Activated CD4-positive, alpha-beta T cell treated with anti-CD3 and anti-CD28 coated beads for 36 hours (primary cell): ENCODE measurements around the gene ANKRD13C. TPM values are rescaled to one million over a fixed set of nuclear protein-coding genes. Genes with fewer than 3 reads are reported as not detected.

Experiments
- ATAC-seq: fragments of 200-7000 bp; cut with Tn5 transposase; one replicate; pipeline ENCODE4 v1.10.0; 2021; ENCODE audit warnings: mild to moderate bottlenecking, moderate library complexity
- CTCF ChIA-PET: fragments of 350-600 bp; sonication (Branson Sonifier 250); formaldehyde crosslinking; loops from one replicate; lab custom pipeline; 2021; ENCODE audit warnings: antibody characterized with exemption; lab: Charles Lee
- POLR2A ChIA-PET: fragments of 350-600 bp; sonication (Branson Sonifier 250); formaldehyde crosslinking; loops from one replicate; lab custom pipeline; 2021; ENCODE audit warnings: antibody characterized with exemption, inconsistent platforms; lab: Charles Lee
- DNase-seq: peaks from one replicate; pipeline ENCODE4 v3.0.0-alpha.2; 2020
- H3K27ac Mint-ChIP-seq: one replicate; pipeline ENCODE4 v1.8.0; 2021; ENCODE audit warnings: mixed read lengths
- H3K27me3 Mint-ChIP-seq: one replicate; pipeline ENCODE4 v1.8.0; 2021; ENCODE audit warnings: mixed read lengths
- H3K36me3 Mint-ChIP-seq: one replicate; pipeline ENCODE4 v1.8.0; 2021; ENCODE audit warnings: low read depth, mixed read lengths
- H3K4me1 Mint-ChIP-seq: one replicate; pipeline ENCODE4 v1.8.0; 2021; ENCODE audit warnings: mixed read lengths
- H3K4me3 Mint-ChIP-seq: one replicate; pipeline ENCODE4 v1.8.0; 2021; ENCODE audit warnings: mild to moderate bottlenecking, moderate library complexity, mixed read lengths
- H3K9me3 Mint-ChIP-seq: one replicate; pipeline ENCODE4 v1.8.0; 2021; ENCODE audit warnings: low read depth, mixed read lengths
- intact Hi-C, 2 experiments: fragments of 100-400 bp; cut with DNase I in 1 of 2; cut with micrococcal nuclease in 1 of 2; formaldehyde crosslinking; loops; one replicate each; pipeline versions ENCODE4 v1.14.2 to v1.15.1; 2022 to 2024; cut with DNase I, micrococcal nuclease
- total RNA-seq, 2 experiments: library from RNA; stranded (reverse); gene quantifications; one replicate each; pipeline ENCODE4 v1.2.3, GENCODE V29; 2021

ANKRD13C gene
- total RNA-seq, 2 experiments from 2014 or later: 13.9 TPM

DNA sequence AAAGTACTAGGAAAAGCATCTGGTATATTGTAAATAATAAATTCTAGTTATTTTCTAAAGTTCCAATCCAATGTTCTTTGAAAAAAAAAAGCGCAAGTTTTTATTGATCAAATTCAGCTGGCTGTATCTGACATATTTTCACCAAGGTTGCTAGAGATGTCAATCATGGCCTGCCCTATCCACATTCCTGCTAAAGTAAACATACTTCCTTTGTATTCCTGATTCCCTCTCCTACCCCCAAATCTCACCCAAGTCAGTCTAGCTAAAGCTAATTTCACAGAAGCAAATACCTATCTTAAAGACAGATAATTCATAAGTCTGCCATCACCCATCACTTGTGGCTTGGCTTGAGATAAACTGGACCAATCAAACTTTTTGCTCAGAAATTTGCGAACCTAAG, 21.3 kb downstream of the ANKRD13C start:
- ATAC-seq (no peak), DNase-seq (no peak)
- H3K4me3 Mint-ChIP-seq: no peak overlapping the region
- H3K27me3 Mint-ChIP-seq: no peaks in the 10 kb centered on the region
- POLR2A ChIA-PET: no interaction called here
- H3K4me1 Mint-ChIP-seq: peaks cover 18% of the 10 kb centered on the region
- no peak overlapping the region for H3K27ac Mint-ChIP-seq
- H3K9me3 Mint-ChIP-seq: no peaks in the 10 kb centered on the region
- H3K36me3 Mint-ChIP-seq: peaks cover 15% of the 10 kb centered on the region
- intact Hi-C loops: no loop called here
- CTCF ChIA-PET: no interaction called here

DNA sequence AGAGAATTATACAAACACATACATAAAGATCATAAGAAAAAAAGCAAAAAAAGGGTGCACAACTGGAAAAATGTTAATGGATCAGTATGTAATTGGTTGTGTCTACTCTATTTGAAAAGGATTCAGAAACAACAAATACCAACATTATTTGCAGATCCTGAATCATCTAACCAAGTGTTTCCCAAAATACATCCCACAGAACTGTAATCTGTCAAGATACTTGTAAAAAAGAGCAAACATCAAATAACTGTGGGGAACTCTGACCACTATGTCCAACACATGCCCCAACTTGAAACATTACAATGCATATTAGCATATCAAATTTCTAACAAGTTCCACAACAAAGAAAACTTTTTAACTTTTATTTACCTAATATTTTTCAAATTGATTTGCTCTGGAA, 22.6 kb downstream of the ANKRD13C start:
- ChIA-PET CTCF (no interaction called here), POLR2A (no interaction called here)
- no peaks in the 10 kb centered on the region for H3K9me3 Mint-ChIP-seq
- no peak overlapping the region for H3K4me3 Mint-ChIP-seq
- intact Hi-C loops: no loop called here
- peaks cover 25% of the 10 kb centered on the region for H3K4me1 Mint-ChIP-seq
- no peaks in the 10 kb centered on the region for H3K27me3 Mint-ChIP-seq
- DNase-seq: no peak
- no peak overlapping the region for H3K27ac Mint-ChIP-seq
- H3K36me3 Mint-ChIP-seq: peaks cover 12% of the 10 kb centered on the region
- no peak for ATAC-seq

DNA sequence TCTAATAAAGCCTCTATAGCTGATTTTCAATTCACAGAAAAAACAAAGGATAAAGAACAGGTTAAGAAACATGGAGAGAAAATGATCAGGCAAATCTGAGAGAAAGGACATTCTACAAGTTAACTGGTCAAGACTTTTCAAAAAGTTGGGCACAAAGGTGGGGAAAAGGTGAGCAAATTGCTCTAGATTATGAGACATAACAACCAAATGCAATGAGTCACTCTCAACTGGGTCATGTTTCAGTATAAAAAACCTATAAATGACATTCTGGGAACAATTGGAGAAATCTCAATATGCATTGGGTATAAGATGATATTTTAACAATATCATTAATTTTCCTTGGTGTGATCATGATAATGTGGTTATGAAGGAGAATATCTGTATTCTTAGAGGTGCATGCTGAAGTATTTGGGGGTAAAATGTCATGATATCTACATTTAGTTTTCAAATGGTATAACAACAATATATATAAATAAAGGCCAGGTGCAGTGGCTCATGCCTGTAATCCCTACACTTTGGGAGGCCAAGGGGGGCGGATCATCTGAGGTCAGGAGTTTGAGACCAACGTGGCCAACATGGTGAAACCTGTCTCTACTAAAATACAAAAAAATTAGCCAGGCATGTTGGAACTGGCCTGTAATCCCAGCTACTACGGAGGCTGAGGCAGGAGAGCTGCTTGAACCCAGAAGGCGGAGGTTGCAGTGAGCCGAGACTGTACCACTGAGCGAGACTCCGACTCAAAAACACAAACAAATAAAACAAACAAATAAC, 27.0 kb downstream of the ANKRD13C start:
- POLR2A ChIA-PET: no interaction called here
- peak; percentile 23 for ATAC-seq
- no peaks in the 10 kb centered on the region for H3K9me3 Mint-ChIP-seq
- peaks cover 18% of the 10 kb centered on the region for H3K4me1 Mint-ChIP-seq
- intact Hi-C loops: no loop called here
- no peaks in the 10 kb centered on the region for H3K27me3 Mint-ChIP-seq
- no peak for DNase-seq
- CTCF ChIA-PET: no interaction called here
- H3K27ac Mint-ChIP-seq: no peak overlapping the region
- H3K4me3 Mint-ChIP-seq: no peak overlapping the region
- H3K36me3 Mint-ChIP-seq: peaks cover 12% of the 10 kb centered on the region

DNA sequence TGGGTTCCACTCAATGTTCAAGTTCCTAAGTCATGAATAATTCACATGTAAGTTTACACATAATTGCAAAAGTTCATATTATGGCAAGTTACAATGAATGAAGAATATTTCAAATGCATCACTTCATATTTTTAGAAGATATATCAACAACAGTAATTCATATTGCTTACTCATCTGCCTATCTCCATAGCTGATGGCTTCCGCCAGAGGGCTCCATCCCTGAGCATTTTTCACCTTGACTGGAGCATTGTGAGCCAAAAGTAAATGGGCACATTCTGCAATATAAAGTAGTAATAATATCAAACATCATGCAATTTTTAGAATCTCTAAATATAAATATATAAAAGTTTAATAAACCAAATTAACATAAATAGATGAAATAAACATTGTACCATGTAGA, 29.8 kb downstream of the ANKRD13C start:
- intact Hi-C loops: no loop called here
- Mint-ChIP-seq H3K27me3 (no peaks in the 10 kb centered on the region), H3K36me3 (peaks cover 19% of the 10 kb centered on the region), H3K4me1 (peaks cover 10% of the 10 kb centered on the region), H3K9me3 (no peaks in the 10 kb centered on the region), H3K27ac (no peak overlapping the region), H3K4me3 (no peak overlapping the region)
- DNase-seq (no peak), ATAC-seq (no peak)
- ChIA-PET POLR2A (no interaction called here), CTCF (no interaction called here)

DNA sequence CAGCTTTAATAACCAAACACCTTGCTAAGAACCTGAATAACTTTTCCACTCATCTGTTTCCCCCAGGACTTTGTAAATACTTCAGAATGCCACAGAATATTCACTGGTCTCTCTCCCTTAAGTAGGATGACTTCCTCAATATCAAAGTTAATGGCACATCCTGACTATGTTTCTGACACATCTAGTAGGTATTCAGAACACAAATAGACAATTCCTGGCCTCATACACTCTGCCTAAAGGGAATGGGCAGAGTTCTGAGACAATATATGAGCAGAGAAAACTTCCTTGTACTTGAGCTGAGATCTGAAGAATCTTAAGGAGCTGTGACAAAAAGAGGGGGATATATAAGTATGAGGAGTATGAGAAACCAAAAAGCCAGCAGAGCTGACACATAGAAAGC, 34.8 kb downstream of the ANKRD13C start:
- H3K9me3 Mint-ChIP-seq: no peaks in the 10 kb centered on the region
- H3K4me3 Mint-ChIP-seq: no peak overlapping the region
- ATAC-seq: no peak
- no peak overlapping the region for H3K27ac Mint-ChIP-seq
- intact Hi-C loops: no loop called here
- DNase-seq: no peak
- ChIA-PET POLR2A (no interaction called here), CTCF (no interaction called here)
- peaks cover 22% of the 10 kb centered on the region for H3K36me3 Mint-ChIP-seq
- H3K27me3 Mint-ChIP-seq: no peaks in the 10 kb centered on the region
- peaks cover 10% of the 10 kb centered on the region for H3K4me1 Mint-ChIP-seq

DNA sequence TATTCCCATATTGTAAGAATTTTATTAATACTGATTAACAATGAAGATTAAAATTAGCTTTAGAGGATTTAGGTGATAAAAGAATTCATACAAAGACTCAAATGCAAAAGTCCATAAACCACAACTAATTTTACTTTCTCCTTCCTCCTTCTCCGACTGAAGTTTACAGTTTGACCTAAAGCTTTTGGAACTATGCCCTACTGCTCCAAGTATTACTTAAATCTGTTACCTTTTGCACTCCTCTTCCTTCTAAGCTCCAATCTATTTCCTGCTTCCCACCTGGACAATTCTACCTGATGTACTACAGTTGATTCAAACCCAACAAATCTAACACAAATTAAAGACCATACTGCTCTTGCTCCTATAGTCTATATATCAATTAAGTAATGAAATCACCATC, 36.3 kb downstream of the ANKRD13C start:
- H3K36me3 Mint-ChIP-seq: peaks cover 18% of the 10 kb centered on the region
- intact Hi-C loops: no loop called here
- ChIA-PET CTCF (interaction anchor here (1.2 kb wide), 1 partner anchor 41 kb away, joined by 3 read pairs; no protein-coding TSS in a partner anchor), POLR2A (no interaction called here)
- no peaks in the 10 kb centered on the region for H3K27me3 Mint-ChIP-seq
- DNase-seq: no peak
- H3K9me3 Mint-ChIP-seq: no peaks in the 10 kb centered on the region
- no peak for ATAC-seq
- H3K4me3 Mint-ChIP-seq: no peak overlapping the region
- peaks cover 10% of the 10 kb centered on the region for H3K4me1 Mint-ChIP-seq
- H3K27ac Mint-ChIP-seq: no peak overlapping the region

DNA sequence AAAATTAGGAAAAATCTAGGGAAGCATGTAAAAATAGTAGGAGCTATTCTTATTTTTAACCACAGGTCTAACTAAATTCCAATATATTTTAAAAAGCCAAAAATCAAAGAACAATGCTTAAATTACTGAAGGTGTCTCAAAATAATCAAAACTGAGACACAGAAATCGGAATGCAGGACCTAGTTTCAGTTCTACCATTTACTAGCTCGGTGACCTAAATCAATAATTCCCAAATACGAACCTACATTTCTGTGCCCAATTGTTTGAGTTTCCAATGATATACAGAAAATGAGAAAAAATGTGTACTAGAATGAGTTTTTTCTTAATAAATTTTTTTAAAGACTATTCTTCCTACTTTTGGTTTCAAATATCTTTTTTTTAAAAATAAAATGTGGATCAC, 37.4 kb downstream of the ANKRD13C start:
- no peak for ATAC-seq
- intact Hi-C loops: no loop called here
- ChIA-PET POLR2A (no interaction called here), CTCF (interaction anchor here (0.7 to 1.2 kb wide), 2 partner anchors 40 to 110 kb away, joined by 3 read pairs; no protein-coding TSS in a partner anchor)
- H3K27ac Mint-ChIP-seq: no peak overlapping the region
- H3K4me3 Mint-ChIP-seq: no peak overlapping the region
- H3K36me3 Mint-ChIP-seq: peaks cover 13% of the 10 kb centered on the region
- no peaks in the 10 kb centered on the region for H3K27me3 Mint-ChIP-seq
- no peak for DNase-seq
- peaks cover 10% of the 10 kb centered on the region for H3K4me1 Mint-ChIP-seq
- H3K9me3 Mint-ChIP-seq: no peaks in the 10 kb centered on the region

DNA sequence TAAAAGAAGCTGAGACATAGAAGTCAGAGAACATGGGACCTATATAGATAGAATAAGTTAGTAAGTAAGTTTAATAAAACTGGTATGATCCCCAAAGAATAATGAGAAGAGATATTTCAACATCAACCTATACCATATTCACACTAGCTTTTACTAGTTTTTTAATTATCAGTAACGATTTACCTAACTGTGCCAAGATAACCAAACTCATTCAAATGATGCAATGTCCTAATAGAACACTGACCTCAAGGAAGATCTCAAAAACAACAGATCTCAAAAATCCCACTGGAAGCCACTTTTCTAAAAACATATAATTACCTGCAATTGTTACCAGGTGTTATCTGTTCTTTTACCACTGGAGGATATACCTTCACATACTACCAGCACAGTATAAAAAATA, 38.7 kb downstream of the ANKRD13C start:
- CTCF ChIA-PET: no interaction called here
- ATAC-seq: no peak
- H3K27me3 Mint-ChIP-seq: no peaks in the 10 kb centered on the region
- H3K9me3 Mint-ChIP-seq: no peaks in the 10 kb centered on the region
- H3K4me3 Mint-ChIP-seq: no peak overlapping the region
- DNase-seq: no peak
- POLR2A ChIA-PET: no interaction called here
- peaks cover 10% of the 10 kb centered on the region for H3K4me1 Mint-ChIP-seq
- H3K36me3 Mint-ChIP-seq: peaks cover 7% of the 10 kb centered on the region
- no peak overlapping the region for H3K27ac Mint-ChIP-seq
- intact Hi-C loops: no loop called here

DNA sequence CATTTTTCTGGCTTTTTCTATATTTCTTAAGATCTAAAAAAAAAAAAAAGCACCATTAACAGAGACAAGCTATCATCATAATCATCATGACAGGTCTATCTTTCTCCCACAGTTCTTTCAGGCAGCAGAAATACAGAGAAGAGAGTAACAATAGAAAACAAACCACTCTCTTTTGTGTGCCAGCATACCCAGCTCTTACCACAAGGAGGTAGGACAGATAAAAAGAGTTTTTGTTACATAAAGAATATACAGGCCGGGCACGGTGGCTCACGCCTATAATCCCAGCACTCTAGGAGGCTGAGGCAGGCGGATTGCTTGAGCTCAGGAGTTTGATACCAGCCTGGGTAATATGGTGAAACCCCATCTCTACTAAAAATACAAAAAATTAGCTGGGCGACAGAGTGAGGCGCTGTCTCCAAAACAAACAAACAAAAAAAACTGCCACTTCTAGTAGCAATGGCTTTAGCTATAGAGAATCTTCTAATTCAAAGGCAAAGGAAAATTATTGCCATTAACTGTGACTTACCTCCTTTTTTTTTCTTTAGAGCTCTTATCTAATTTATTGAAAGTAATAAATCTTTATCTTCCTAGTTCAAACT, 39.7 kb downstream of the ANKRD13C start:
- peaks cover 9% of the 10 kb centered on the region for H3K4me1 Mint-ChIP-seq
- no peaks in the 10 kb centered on the region for H3K9me3 Mint-ChIP-seq
- H3K27ac Mint-ChIP-seq: no peak overlapping the region
- ATAC-seq (no peak), DNase-seq (no peak)
- no peaks in the 10 kb centered on the region for H3K27me3 Mint-ChIP-seq
- POLR2A ChIA-PET: no interaction called here
- intact Hi-C loops: no loop called here
- CTCF ChIA-PET: no interaction called here
- H3K36me3 Mint-ChIP-seq: peaks cover 6% of the 10 kb centered on the region
- H3K4me3 Mint-ChIP-seq: no peak overlapping the region

DNA sequence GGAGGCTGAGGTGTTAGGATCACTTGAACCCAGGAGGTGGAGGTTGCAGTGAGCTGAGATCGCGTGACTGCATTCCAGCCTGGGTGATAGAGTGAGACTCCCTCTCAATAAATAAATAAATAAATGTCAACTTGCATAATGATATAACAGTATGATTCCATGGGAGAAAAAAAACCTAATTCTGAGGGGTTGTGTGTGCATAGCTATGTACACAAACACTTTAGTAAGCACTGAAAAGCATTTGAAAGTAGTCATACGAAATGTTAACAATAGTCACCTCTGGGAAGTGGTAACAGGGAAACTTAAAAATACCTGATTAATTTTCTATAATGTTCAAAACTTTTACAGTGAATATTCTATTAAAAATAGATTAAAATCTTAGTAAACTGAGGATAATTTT, 43.2 kb downstream of the ANKRD13C start:
- ChIA-PET CTCF (interaction anchor here (1.4 kb wide), 1 partner anchor 770 kb away, joined by 4 read pairs; the partner anchor contains the start of gene ZRANB2), POLR2A (no interaction called here)
- Mint-ChIP-seq H3K4me1 (no peaks in the 10 kb centered on the region), H3K36me3 (peaks cover 9% of the 10 kb centered on the region), H3K27me3 (no peaks in the 10 kb centered on the region), H3K4me3 (no peak overlapping the region), H3K27ac (no peak overlapping the region), H3K9me3 (no peaks in the 10 kb centered on the region)
- no peak for DNase-seq
- no peak for ATAC-seq
- intact Hi-C loops: no loop called here

DNA sequence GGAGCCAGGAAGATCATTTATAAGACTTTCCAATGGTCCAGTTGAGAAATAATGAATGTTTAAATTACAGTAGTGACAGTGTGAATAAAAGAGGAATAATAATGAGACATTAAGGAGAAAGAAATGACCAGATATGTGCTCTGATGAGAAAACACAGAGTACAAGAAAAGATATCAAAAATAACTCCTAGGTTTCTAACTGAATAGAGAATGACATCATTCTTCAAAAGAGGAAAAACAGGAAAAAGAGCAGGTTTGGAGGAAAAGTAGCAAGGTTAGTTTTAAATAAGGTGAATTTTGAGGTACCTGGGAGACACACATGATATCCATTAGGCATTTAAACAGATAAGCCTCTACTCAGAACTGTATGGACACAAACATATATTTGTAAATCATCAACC, 55.0 kb downstream of the ANKRD13C start:
- Mint-ChIP-seq H3K4me3 (no peak overlapping the region), H3K27ac (no peak overlapping the region), H3K4me1 (no peaks in the 10 kb centered on the region), H3K9me3 (no peaks in the 10 kb centered on the region), H3K27me3 (no peaks in the 10 kb centered on the region), H3K36me3 (peaks cover 28% of the 10 kb centered on the region)
- ChIA-PET CTCF (no interaction called here), POLR2A (no interaction called here)
- ATAC-seq (no peak), DNase-seq (no peak)
- intact Hi-C loops: no loop called here

DNA sequence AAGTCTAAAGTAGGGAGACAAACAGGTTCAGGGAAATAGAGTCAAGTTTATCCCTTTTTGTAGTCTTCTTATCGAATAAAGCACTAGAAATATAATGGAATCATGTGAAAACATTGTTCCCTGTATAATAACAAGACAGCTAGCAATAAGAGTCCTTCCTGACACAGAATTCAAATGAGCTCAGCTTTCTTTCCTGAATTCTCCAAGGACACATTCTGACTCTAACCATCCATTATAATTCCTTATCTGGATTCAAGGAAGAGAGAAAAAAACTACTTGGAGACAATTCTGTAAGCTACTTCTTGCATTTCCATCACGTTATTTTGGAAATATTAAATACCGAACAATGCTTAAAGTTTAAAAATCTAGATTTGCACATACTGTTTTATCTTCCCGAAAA, 58.8 kb downstream of the ANKRD13C start:
- no peaks in the 10 kb centered on the region for H3K27me3 Mint-ChIP-seq
- no peak for ATAC-seq
- H3K36me3 Mint-ChIP-seq: peaks cover 28% of the 10 kb centered on the region
- ChIA-PET POLR2A (no interaction called here), CTCF (no interaction called here)
- no peaks in the 10 kb centered on the region for H3K4me1 Mint-ChIP-seq
- H3K4me3 Mint-ChIP-seq: no peak overlapping the region
- no peak overlapping the region for H3K27ac Mint-ChIP-seq
- no peak for DNase-seq
- intact Hi-C loops: no loop called here
- H3K9me3 Mint-ChIP-seq: no peaks in the 10 kb centered on the region
